Stimulated activated CD4-positive, alpha-beta T cell treated with anti-CD3 and anti-CD28 coated beads, Interleukin-4, amount 100 ng/mL, for 4 hours (primary cell): ENCODE results near the gene CEMIP.

ENCODE experiments used
- DNase-seq, 2 experiments: peaks; one replicate each; pipeline ENCODE4 v3.0.0-alpha.2; 2020

CEMIP gene

DNA sequence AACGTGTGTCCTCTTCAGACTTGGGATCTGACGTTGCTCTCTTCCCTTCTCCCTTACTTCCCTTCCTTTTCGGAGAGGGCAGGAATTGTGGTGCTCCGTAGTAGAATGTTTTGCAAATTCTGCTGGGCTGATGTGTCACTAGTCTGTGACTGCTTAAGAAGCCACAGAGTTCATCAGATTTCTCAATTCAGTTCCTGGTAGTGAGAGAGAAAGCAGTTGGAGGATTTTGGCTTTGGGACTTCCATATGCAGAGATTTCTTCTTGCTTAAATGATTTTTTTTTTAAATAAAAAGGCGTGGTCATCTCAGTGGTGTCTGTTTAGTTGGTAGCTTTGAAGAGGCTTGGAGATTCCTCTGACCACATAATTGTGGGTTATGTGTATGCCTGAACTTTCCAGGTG is 10.1 kb downstream of the CEMIP start:
- no peak for DNase-seq

DNA sequence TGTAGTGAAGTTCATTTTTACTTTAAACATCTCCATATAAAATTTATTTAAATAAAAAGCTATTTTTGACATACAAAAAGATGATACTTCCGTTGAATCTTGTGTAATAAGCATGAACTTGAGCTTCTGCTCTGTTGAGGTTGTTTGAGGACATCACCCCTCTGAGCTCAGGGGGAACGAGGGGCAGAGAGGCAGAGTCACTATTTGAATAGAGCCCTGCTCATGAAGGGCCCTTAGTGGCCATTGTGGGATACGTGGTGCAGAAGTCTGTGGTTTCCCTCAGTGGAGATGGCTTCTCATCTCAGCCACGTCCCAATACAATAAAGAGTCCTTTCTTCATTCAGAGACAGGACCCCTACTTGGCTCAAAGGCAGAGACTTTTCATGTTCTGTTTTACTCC is 10.6 kb downstream of the CEMIP start:
- no peak for DNase-seq

DNA sequence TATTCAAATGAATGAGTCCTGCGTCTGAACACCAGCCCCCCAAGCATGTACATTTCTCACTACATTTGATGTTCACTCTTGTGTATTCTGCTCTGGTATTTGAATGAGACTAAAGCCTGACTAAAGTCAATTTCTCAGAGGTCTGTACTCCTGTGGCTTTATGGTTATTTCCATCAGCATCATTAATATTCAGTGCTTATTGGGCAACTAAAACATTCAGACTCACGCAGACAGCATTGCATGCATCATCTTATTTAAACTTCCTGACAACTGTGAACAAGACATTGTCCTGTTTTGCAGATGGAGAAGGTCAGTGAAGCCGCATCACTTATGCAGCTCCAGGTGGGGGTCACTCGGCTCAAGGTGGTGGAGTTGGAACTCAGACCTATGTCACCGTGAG is 11.1 kb downstream of the CEMIP start:
- DNase-seq = no peak

DNA sequence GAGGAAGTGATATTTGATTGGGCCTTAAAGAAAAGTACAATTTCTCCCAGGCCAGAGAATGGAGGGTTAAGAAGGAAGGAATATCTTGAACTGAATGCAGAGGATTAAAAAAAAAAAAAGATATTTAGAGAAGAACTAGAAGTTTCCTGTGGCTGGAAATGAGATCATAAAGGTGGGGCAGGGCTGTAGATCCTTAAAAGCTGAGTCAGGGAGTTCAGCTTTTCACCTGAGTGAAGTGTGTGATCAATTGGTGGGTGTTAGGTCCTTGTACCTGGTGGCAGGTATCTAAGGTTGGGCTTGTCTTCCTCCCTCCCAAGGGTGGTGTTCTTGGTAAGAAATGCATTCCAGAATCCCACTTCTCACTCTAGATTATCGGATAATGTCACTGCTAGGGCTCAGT is 11.8 kb downstream of the CEMIP start:
- DNase-seq = no peak

DNA sequence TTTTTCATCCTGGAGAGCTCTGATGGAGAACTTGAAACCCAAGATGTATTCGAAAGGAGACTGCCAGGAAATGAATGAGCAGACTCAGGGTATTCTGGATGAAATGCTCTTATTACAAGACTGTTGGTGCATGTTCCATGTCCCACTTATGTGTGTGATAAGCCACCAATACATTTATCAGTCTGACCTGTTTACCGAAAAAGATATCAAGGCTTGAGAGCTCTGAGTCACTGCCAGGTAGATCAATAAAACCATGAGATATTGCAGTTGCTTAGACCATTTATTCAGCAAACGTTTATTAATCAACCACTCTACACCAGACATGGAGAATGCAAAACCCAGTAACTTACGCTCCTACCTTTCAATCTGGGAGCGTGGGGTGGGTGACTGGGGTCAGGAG is 17.2 kb downstream of the CEMIP start:
- DNase-seq = no peak

DNA sequence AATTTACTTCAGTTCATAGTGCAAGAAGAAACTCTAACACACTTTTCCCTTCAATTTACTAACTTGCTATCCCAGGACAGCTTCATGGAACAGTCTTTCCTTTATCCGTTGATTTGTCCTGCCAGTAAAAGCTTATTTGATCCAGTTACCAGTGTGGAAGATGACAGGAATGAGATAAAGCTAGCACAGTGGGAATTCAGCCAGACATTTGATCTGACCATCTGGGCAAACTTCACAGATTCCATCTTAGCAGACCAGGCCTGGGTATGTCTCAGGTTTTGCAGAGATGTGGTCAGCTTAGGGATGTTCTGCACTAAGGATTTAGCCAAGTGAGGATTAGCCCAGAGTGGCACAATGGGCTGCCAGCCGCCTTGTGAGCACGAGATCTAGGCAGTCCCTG is 19.7 kb downstream of the CEMIP start:
- DNase-seq = no peak

DNA sequence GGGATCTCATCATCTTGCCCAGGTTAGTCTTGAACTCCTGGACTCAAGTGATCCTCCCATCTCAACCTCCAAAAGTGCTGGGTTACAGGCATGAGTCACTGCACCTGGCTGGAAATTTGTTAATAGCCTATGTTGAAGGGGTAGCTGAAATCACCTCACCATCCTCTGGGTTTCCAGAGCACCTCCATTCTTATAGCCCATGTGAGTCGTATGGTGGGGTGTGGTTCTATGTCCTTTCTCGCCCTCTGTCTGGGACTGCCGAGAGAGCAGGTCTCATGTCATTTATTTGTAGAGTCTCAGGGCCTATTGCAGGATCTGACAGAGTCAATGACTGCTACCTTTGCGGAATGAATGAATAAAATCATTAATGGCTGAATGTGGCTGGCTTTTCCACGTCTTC is 20.9 kb downstream of the CEMIP start:
- no peak for DNase-seq

DNA sequence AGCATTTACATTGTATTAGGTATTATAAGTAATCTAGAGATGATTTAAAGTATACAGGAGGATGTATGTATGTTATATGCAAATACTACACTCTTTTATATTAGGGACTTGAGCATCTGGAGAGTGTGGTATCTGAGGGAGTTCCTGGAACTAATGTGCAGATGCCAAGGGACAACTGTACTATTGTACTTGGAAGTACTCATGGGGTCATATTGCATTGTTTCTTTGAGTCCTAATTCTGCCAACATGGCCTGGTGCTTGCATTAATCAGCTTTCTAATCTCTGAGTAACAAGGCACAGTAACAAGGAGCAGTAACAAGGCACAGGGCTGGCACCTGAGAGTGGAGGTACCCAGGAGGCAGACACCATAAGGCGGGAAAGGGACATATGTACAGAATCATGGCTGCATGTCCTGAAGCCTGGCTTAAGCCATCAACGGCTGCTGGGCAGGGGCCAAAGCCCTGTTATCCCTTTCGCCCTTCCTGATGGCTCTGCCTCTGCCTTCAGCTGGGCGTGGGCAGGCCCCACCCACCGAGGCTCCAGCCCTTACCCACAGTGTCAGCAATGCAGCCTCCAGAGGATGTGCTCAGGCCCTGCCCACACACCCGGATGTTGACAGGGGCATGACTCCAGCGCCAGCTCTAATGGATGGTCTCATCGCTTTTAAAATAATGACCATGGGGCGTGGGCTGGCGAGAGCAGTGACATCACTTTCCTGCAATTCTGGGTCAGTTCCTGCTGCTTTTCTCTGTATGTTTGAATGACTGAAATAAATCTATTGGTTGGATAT is 22.9 kb downstream of the CEMIP start:
- DNase-seq = no peak

DNA sequence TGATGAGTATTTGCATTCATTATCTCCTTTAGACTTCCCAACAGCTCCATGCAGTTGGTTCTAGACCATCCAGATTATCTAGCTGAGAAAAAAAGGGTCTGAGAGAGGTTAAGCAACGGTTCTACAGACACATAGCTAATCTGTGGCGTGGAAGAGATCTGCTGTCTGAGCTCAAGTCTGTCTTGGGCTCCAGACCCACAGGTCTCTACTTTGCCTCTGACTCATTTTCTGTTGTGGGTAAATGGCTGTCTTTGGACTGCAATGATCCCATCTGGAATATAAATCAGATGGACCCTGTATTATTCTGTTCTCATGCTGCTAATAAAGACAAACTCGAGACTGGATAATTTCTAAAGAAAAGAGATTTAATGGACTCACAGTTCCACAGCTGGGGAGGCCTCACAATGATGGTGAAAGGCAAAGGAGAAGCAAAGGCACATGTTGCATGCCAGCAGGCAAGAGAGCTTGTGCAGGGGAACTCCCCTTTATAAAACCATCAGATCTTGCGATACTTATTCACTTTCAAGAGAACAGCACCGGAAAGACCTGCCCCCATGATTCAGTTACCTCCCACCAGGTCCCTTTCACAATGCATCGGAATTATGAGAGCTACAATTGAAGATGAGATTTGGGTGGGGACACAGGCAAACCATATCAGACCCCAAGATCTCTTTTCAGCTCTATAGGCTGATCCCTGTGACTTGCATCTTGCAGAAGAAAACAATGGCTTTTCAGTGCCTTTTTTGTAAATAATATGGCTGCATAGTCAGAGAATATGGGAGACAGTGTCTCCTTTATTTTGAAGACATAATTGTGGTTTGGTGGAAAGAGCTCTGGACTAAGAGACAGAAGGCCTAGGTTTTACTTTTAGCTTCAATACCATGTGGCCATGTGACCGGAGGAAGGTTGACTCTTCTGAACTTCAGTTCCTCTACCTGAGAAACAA is 24.7 kb downstream of the CEMIP start:
- DNase-seq = peak in 1 of 2 experiments; percentile 55

DNA sequence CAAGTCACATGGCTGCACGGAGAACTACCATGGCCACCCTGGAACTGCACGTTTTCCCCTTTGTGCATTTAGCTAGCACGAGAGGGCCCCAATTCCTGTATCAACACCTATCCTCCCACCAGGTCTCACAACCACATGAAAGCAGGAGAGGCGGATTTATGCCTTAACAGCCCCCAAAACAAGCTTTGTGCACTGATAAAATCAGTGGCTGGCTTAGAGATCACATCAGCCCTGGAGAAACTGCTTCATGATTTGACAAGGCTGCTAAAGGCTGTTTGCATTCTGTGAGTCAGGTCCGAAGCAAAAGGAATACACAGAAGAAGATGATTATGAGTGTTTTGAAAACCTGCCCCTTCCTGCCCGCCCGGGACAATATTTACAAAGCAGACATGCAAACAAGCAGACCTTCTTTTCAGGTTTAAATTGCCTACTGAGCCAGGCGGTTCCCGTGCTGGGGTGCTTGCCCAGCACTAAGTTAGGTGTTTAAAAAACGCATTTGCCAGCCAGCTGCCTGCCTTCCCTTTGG is 25.9 kb downstream of the CEMIP start:
- peak in 1 of 2 experiments; percentile 12 for DNase-seq

DNA sequence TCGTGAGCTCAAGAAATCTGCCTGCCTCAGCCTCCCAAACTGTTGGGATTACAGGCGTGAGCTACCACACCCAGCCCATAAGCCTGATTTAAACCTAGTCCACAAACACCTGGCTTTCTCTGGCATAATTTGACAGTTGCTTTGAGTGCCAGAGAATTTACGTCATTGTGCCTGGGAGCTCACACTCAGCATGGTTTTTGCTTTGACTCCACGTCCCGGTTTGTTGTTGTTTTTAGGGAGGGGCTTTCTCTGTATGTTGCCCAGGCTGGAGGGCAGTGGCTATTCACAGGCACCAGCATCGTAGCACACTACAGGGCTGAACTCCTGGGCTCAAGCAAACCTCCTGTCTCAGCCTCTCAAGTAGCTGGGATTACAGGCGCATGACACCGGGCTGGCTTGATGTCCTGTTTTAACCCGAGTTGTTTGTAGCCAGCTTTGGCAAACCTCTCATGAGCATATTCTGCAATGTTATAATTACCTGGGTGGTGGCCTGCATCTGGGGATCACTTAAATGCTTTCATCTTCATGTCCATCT is 32.7 kb downstream of the CEMIP start:
- DNase-seq = no peak

DNA sequence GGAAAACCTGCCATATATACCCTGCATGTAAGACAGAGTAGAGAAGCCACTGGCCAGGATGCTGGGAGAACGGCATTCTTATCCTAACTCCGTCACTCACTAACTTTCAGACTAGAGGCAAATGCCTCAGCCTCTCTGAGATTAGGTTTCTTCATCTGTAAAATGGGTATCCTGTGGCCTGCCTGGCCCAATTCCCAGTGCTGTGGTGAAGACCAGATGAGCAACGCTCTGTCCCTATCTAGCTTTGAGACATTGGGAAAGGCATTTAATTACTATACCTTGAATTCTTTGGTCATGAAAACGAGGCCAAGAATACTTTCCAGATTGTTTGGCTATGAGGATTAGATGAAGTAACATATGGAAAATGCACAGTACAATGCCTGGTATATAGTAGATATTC is 35.9 kb downstream of the CEMIP start:
- no peak for DNase-seq

DNA sequence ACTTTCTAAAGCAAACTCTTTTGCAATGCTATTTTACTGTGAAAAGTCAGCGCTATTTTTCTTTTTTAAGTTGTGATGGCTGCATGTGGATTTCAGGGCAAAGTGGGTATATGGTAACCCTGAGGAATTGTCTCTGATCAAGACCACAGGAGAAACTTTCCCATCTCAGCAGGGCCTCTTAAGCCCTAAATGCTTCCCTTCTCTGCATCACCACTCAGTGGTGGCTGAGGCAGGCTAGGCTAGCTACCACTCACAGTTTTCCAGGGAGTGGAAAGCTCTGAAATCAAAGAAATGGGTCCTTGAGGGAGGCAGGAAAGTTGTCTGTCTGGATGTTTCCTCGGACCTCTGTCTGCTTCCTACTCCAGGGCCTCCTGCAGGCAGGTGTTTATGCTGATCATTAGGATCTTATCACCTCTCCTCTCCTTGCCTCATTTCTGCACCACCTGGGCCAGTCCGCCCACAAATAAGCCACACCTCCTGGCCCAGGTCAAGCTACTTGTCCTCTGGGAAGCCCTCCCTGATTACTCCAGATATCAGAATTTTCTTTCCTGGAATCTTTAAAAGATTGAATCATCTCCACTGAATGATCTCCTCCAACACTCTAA is 37.0 kb downstream of the CEMIP start:
- no peak for DNase-seq

DNA sequence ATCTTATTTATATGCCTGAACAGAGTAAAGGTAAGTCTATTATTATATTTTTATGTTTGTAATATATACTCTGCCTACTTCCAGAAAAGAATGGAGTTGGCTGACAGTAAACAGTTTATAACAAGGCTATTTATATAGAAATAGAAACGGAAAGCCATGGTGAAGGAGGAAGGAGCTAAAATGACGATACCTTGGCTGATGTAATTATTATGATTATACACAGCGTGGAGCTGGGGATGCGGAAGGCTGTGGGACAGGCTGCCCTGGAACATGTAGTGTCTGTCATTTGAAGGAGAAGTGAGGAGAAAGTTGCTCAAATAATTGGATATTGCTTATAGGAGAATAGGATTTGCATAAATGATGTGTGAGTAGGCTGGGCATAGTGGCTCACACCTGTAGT is 37.8 kb downstream of the CEMIP start:
- no peak for DNase-seq

DNA sequence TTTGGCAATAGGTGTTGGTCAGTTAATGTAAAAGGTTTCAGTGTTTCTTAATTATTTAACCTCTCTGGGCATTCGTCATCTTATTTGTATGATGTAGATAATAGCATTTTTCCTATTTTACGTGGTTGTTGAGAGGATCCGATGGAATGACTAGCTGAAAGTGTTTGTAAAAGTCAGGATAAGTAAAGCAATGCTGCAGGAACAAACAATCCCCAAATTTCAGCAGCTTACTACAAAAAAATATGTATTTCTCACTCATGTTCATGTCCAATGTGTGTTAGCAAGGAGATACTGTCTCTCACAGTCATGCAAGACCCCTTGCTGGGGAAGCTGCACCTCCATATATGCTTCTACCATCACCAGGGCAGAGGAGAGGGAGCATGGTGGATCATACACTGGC is 38.7 kb downstream of the CEMIP start:
- no peak for DNase-seq

DNA sequence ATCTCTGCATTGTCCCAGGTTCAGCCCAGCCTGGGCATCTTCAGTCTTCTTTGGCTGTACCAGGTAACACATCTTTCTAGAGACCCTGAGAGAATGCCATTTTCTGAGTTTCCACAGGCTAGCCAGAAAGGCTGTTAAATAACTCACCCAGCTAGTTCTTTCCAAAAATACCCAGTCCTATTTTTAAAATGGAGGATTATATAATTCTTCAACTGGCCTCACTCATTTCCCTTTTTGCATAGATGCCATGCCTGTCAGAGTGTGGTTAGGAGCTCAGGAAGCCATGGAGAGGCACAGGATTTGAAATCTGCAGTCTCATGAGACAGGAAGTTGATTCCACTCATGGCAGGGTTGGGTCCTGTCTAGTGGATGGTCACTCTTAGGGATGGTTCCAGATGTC is 39.8 kb downstream of the CEMIP start:
- DNase-seq = no peak

DNA sequence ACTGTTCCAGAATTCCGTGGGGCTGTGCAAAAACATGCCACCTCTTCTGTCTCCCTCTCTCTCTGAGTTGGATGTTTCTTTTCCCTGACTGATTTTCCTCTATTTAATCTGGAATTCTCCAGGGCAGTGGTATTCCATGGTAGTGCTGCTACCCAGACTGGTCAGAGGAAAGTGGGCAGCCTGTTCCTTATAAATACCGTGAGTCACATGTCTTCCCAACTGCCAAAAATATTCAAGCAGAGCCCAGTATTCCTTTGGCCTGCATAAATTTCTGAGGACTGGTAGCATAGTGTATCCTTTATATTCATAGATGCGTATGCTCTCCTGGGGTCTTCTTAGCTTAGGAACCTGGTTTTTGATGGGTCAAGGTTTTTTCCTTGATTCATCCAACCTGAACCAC is 40.9 kb downstream of the CEMIP start:
- no peak for DNase-seq

DNA sequence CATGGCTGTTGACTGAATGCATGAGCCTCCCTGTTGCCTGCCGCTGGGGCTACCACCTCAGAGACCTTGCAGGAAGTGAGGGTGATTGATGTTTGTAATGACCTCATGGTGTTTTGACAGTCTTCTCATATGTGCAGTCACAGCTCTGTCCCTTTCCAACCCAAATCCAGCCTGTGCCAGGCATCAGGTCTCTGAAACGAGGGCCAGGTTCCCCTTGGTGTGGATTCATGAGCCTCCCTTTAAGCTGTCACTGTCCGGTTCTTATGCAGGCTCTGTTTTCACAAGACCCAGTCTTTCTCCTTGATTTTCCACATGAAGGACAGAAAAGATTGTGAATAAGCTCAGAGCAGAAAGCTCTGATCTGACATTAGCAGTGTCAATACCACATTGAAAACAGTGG is 43.1 kb downstream of the CEMIP start:
- no peak for DNase-seq

DNA sequence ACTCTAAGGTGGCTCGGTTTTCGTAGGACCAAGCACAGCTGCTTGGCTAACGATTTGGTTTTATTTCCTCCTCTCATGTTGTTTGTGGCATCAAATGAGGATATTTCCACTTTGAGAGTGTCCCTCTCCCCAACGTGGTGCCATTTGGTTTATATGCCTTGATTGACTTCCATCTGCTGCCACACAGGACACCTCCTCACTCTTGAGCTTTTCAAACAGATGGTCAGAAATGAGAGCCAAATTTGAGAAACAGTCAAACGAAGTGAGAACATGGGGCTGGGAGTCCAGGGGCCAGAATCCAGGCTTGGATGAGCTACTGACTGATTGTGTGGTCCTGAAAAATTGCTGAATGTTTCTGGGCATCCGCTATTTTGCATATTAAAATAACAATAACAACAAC is 43.5 kb downstream of the CEMIP start:
- DNase-seq = no peak

DNA sequence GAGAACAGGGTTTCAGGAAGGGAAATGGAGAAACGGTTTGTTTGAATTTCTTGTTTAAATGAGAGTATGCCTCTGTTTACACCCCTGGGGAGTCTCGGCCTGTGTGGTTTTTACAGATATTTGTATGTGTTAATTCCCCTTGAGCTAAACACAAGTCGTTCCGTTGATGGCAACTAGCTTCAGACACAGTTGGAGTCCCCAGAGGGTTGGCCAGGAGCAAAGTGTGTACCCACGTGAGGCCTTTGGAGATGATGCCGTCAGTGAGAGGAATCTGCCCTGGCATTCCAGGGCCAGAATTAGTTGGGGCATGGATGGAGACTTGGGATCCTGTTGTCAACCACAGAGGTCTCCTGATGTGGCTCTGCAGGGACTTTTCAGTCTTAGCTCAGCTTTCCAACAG is 44.0 kb downstream of the CEMIP start:
- no peak for DNase-seq

DNA sequence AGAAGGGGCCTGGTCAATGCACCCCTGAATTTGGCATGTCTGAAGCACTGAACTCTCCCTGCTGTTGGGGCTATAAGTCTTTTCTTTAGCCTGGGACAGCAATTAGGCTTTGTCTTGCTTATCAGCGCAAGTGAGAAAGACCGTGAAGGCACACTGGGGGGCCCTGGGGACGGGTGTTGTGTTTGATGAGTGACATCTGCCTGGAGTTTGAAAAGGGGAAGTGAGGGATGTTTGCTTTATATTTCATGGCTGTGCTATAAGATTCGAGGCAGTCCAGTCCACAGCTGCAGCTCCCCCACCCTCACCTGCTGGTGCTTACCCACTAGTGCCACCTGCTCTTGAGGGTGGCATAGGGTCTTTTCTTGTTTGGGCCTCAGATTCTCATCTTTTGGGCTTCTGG is 44.8 kb downstream of the CEMIP start:
- DNase-seq = no peak

DNA sequence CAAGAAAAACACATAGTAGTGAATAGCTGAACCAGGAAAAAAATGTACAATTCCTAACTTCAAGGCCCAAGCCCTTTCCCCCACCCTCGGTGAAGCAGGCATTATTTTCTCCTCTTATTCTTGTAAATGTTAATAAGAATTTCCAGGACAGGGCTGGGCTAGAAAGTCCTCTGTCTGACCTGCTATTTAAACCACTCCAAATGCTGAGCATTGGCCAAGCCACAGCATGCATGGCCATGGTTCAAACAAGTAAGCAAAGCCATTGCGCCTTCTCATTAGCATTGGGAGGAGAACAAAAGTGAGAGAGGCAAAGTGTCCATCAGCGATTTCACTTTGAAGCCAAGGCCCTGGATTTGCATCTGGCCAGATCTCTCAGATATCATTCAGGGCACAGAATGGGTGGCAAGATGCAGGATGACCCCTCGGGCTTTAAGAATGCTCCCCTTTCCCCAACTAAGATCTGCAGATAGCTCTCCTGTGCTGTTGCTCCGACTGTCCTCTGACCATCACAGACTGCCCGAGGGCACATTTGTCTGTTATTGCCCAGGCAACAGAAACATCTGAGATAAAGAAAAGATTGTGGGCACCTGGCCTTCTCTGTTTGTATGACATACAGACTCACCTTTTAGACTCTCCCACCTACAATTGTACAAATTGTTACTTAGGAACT is 46.3 kb downstream of the CEMIP start:
- no peak for DNase-seq

DNA sequence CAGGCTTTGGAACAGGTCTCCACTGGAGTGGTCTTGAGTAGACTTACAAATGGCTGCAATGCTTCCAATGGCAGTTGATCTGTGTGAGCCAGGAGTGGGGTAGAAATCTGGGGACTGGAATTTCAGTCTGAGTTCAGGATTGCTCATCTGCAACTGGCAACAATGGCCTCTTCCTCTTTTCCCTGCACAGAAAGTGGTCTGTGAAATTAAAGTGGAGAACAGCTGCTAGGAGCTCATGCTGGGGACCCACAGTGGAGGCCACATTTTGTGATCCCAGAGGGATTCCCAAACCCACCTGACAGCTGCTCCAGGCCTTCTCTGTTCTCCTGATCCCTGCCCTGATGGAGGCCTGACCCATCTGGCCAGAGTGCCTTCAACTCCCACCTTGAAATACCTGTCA is 49.6 kb downstream of the CEMIP start:
- no peak for DNase-seq
